GM12873 (cell line): ENCODE data around the gene ATRNL1.

ENCODE experiments used
- TF ChIP-seq, protein P1 (sequence below): IDR thresholded peaks from 2 replicates; pipeline ENCODE4 v1.5.1; 2012; ENCODE audit warnings: low read depth, mild to moderate bottlenecking, moderate library complexity, low read length, control low read depth; ENCODE audit not compliant: insufficient read depth; ENCODE audit errors: missing control alignments

The ATRNL1 gene, protein sequence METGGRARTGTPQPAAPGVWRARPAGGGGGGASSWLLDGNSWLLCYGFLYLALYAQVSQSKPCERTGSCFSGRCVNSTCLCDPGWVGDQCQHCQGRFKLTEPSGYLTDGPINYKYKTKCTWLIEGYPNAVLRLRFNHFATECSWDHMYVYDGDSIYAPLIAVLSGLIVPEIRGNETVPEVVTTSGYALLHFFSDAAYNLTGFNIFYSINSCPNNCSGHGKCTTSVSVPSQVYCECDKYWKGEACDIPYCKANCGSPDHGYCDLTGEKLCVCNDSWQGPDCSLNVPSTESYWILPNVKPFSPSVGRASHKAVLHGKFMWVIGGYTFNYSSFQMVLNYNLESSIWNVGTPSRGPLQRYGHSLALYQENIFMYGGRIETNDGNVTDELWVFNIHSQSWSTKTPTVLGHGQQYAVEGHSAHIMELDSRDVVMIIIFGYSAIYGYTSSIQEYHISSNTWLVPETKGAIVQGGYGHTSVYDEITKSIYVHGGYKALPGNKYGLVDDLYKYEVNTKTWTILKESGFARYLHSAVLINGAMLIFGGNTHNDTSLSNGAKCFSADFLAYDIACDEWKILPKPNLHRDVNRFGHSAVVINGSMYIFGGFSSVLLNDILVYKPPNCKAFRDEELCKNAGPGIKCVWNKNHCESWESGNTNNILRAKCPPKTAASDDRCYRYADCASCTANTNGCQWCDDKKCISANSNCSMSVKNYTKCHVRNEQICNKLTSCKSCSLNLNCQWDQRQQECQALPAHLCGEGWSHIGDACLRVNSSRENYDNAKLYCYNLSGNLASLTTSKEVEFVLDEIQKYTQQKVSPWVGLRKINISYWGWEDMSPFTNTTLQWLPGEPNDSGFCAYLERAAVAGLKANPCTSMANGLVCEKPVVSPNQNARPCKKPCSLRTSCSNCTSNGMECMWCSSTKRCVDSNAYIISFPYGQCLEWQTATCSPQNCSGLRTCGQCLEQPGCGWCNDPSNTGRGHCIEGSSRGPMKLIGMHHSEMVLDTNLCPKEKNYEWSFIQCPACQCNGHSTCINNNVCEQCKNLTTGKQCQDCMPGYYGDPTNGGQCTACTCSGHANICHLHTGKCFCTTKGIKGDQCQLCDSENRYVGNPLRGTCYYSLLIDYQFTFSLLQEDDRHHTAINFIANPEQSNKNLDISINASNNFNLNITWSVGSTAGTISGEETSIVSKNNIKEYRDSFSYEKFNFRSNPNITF (N-terminal part only)

DNA sequence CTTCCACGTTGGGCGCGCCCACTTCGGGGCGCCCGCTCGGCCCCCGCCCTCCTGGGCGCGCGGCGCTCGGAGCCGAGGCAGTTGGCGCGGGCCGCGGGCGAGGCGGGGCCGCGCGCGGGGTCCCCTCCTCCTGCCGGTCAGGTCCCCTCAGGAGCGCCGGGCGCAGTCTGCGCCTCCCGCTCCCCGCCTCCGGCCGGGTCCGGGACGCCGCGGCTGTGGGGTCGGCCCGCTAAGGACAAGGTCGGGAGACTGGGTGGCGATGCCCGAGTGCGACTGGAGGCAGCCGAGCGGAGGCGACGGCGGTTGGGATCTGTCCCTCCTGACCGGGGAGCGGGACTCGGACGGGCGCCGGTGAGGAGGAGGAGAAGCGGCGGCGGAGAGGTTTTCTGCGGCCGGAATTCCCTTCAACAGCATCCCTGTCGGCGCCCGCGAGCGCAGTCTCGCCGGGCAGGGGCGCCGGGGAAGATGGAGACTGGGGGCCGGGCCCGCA lies at the start of gene ATRNL1:
Gene ATRNL1 (plus strand): TSS at position 80 of the 490 bp plus-strand sequence. CDS start 386 bp downstream, at position 466.
- TF ChIP-seq, protein P1, sequence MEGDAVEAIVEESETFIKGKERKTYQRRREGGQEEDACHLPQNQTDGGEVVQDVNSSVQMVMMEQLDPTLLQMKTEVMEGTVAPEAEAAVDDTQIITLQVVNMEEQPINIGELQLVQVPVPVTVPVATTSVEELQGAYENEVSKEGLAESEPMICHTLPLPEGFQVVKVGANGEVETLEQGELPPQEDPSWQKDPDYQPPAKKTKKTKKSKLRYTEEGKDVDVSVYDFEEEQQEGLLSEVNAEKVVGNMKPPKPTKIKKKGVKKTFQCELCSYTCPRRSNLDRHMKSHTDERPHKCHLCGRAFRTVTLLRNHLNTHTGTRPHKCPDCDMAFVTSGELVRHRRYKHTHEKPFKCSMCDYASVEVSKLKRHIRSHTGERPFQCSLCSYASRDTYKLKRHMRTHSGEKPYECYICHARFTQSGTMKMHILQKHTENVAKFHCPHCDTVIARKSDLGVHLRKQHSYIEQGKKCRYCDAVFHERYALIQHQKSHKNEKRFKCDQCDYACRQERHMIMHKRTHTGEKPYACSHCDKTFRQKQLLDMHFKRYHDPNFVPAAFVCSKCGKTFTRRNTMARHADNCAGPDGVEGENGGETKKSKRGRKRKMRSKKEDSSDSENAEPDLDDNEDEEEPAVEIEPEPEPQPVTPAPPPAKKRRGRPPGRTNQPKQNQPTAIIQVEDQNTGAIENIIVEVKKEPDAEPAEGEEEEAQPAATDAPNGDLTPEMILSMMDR = no peak

DNA sequence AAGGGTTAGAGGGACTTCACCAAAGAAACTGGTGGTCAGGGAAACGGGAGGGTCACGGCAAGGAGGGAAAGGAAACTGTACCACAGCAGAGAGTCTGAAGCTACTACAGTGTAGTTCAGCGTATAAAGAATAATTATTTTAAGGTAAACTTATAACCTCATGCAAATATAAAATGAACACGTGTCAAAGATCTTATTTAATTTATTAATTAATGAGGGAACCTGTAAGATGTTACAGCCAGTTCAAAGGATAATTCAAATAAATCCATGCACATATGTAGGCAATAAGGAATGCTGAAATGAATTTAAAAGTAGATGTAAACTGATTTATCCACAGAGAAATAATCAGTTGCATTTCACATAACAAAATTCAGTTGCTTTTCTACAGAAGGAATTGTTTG lies 49.4 kb upstream of the ATRNL1 start:
- TF ChIP-seq, protein P1 = no peak

DNA sequence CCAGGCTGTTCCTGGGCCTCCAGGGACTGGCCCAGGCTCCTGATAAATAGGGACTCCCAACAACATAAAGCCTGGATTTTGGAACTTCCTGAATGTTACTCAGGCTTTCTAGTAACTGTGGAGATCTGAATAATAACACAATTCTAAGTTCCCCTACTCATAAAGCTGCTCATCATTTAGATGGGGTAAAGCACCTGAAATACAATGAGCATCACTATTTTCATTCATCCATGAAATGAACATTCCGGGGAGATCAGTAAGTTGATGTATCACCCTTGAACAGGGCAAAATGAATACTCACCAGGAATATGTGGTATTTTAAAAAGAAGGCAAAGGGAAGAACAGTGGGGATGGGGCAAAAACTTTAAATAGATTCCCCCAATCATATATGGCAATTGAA lies 48.3 kb upstream of the ATRNL1 start:
- TF ChIP-seq, protein P1 = no peak

DNA sequence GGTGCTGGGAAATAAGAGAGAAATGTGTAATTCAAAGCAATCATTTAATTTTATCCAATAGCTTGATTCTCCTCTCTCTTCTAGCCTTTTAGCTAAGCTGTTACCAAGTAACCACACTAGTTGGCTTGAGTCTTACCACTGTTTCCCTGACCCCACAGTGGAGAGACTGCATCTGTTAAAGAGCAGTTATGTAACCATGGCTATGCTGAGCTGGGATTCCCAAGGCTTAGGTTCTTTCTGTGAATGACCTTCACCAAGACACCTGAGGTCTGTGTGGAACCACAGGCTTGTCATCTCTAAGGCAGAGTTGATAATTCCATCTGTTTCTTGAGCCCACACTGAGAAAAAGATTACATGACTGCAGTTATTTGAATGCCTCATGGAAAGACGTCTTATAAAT lies 47.7 kb upstream of the ATRNL1 start:
- TF ChIP-seq, protein P1 = no peak

DNA sequence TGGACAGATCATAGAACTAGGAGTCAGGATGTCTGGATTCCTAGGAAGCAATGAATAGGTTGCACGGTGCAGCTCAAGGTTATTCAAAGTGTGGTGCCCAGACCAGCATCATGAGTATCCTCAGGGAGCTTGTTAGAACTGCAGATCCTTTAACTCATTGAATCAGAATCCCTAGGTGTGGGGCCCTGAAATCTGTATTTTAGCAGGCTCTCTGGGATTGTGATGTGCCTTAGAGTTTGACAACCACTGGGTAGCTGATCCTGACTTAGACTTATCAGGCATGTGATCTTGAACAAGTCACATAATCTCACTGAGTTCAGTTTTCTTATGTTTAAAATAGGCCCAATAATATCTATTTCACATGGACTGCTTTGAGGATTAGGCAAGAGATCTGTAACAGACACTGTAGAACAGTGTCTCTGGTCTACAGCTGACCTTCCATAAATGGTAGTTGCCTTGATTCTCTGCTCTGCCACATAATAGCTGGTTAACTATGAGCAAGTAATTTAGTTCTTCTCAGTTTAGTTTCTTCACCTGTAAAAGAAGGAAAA lies 46.4 kb upstream of the ATRNL1 start:
- TF ChIP-seq, protein P1 = no peak

DNA sequence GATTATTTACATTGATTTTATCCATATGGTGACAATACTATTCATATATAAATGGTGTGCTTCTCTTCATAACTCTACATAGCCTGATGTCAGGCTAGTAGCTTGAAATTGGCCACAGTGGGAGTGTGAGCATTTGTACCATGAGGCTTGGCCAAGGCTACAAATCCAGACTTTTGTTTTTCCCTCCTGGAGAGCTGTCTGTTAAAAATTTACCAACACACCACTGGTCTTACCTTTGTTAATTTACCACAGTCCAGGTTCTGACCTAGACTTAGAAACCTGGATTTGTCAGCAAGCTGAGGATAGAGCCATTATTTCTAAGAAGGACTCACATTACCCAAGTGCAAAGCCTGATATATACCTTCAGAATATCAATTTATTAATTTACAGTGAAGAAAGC lies 45.5 kb upstream of the ATRNL1 start:
- TF ChIP-seq, protein P1 = no peak
